Forelimb muscle (tissue), 1 donor: ENCODE results near the gene TUBGCP3. TPM values are rescaled to one million over a fixed set of nuclear protein-coding genes. Genes with fewer than 3 reads are reported as not detected.

Experiments
- DNase-seq: peaks from one replicate; pipeline ENCODE4 v3.0.0-alpha.2; 2013; ENCODE audit warnings: low read depth
- polyA plus RNA-seq: library from polyadenylated mRNA; unstranded; fragments of 120-200 nt; gene quantifications from one replicate; pipeline ENCODE4 v1.2.1, GENCODE V29; 2013; ENCODE audit not compliant: insufficient read length

The TUBGCP3 gene
- polyA plus RNA-seq, 1 donor: 16.3 TPM

GRCh38 chr13:112453207-112453829 lies 134.6 kb downstream of the TUBGCP3 start:
- no peak for DNase-seq

GRCh38 chr13:112452380-112453206 lies 135.4 kb downstream of the TUBGCP3 start:
- DNase-seq: no peak

- no peak for DNase-seq
Measured at GRCh38 chr13:112451512-112452379, 136.2 kb downstream of the TUBGCP3 start.

DNA sequence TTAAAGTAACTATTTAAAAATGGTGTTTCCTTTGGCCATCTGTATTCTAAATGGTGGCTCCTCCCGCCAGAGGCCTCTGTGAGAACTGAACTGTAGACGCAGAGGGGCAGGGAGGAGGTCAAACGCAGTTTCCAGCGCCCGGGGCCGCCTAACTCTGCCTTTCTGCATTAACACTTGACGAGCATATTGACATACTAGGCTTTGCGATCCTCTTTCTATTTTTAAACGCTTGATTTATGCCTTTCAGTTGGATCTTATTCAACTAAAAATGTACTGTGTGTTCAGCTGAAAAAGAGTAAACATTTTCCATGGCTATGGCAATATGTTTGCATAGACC lies 137.1 kb downstream of the TUBGCP3 start:
- no peak for DNase-seq

DNA sequence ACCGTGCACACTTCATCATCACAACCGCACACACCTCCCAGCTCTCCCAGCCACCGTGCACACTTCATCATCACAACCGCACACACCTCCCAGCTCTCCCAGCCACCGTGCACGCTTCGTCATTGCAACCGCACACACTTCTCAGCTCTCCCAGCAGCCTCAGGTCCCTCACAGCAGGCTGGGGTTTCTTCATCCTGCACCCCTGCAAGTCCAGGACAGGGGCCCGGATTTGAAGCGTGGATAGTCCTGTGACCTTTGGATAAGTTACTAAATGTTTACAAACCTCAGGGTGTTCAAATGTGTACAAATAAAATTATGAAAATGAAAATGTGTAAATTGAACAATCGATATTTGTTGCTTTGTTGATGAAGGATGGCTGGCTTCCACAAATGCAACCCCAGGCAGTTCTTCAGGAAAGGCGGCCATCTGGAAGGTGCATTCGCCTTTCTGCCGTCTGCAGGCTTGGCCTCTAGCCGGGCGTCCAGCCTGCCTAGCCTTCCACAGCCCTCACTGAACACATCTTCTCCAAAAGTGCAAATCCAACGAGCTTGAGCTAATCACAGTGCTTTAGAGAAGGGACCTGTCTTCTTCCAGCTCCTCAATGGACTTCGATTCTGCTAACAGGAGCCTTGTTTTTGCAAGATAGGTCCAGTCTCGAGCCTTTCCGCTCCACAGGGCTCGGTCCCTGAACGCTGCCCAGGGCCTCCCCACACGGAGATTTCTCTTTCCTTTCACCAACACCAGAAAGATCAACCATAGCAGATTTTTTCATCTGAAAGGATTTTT lies 137.6 kb downstream of the TUBGCP3 start:
- no peak for DNase-seq

GRCh38 chr13:112449545-112449930 lies 138.4 kb downstream of the TUBGCP3 start:
- no peak for DNase-seq

DNA sequence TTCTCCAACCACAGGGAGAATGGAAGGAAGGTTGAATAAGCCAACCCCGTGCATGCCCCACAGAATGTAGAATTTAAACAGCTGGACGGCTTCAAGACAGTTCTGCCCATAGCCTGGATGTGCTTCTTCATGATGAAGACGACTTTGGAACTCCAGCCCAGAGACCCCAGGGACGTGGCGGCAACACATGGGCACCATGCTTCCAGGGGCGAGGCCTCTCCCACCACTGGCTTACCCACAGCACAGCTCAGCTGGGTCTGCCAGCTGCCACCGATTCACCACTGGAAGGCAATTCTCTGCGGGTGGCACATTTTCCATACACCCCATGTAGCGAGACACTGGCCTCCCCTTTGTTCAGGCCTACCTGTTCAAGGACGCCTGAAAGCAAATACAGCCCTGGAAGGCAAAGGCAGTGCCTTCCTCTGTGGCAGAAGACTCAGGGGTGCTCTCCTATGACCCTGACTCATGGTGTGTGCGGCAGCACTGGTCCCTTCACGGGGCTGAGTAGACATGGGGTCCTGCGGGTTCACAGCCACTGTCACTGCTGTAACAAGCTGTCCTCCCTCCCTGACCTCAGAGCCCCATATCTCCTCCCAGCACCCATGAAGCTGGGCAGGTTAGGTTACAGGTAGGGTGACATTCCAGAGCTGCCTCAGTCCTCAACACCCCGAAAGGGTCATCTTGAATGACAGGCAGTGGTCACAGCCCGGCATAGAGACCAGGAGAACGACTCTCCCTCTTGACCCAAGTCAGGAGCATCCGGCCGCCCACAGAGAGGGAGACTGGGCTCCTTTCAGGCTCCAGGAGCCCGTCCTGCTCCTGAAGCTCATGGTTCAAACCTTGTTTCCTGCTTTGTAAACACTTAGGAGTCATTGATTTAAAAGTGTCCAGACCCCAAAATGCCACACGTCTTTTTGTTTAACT lies 139.1 kb downstream of the TUBGCP3 start:
- DNase-seq: no peak

- no peak for DNase-seq
Measured at GRCh38 chr13:112447761-112448603, 140.0 kb downstream of the TUBGCP3 start.

DNA sequence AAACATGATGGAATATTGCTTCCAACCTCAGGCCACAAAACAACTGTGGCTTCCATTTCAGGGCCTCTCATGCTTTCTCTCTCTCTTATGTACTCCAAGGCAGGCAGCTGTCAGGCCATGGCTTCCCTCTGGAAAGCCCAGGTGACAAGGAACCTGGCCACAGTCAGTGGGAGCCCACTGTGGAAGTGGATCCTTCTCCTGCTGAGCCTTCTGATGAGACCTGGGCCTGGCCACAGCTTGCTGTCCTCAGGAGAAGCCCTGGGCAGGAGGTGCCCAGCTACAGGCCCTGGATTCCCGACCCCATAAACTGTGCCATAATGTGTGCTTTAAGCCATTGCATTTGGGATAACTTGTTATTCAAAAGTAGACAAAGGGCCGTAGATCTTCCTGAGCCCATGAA lies 140.6 kb downstream of the TUBGCP3 start:
- no peak for DNase-seq

DNA sequence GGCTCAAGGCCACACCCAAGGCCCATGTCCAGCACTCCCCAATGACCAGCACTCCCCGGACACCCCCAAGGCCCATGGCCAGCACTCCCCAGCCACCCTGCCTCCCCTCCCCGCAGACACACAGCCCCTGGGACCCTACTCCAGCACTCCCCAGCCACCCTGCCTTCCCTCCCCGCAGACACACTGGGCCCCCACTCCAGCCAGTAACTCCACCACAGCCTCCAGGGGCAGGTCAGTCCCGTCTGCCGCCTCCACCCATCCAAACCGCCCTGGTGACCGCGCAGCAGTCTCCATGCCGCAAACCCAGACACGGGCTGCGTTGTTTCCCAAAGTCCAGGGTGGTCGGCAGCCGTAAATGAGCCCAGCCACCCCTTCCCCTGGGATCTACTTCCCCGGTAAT lies 141.1 kb downstream of the TUBGCP3 start:
- DNase-seq: no peak

GRCh38 chr13:112446347-112446861 lies 141.5 kb downstream of the TUBGCP3 start:
- no peak for DNase-seq

GRCh38 chr13:112445411-112446271 lies 142.3 kb downstream of the TUBGCP3 start:
- no peak for DNase-seq

DNA sequence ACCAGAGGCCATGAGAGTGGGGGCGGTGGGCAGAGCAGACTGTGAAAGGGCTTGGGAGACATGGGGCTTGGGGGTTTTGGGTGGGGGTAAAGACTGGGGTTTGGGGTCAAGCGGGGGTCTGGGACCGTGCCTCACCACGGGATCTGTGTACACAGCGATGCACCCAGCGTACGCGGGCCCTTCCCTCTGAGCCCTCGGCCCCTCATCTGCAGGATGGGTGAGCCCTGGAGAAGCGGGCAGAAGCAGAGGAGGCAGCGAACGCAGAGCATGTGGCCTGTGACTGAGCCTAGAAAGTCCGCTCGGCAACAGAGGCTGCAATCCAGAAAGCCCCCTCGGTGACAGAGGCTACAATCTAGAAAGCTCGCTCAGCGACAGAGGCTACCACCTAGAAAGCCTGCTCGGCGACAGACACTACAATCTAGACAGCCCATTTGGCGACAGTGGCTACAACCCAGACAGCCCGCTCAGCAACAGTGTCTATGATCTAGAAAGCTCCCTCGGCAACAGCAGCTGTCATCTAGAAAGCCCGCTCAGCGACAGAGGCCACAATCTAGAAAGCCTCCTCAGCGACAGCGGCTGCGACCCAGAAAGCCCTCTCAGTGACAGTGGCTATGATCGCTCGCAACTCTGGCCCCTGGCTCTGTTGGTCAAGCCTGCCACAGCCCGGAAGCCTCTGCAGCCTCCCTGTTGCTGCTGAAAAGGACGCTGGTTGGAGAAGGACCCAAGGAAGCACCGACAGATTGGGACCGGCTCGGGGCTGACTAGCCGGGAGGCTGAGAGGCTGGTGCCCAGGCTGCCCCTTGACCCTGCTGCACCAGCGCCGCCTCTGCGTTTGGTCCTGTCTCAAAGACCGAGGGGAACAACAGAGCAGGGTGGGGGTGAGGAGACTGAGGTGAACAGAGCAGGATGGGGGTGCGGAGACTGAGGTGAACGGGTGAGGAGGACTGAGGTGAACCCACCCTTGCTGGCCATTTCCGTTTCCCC lies 143.2 kb downstream of the TUBGCP3 start:
- DNase-seq: no peak

DNA sequence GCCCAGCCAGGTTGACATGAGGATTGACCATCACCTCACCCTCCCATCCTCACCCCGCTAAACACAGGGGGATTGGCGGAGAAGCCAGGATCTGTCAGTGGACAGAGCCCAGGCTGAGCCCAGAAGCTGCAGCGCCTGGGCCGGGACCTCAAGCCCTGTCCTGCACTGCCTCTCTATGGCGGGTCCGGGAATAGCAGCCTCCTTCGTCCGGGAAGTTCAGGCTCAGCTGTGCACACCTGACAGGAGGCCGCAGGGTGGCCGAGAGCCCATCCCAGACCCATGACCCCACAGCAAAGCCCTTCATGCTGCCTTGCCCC lies 144.0 kb downstream of the TUBGCP3 start:
- no peak for DNase-seq

GRCh38 chr13:112443191-112443994 lies 144.6 kb downstream of the TUBGCP3 start:
- DNase-seq: no peak

DNA sequence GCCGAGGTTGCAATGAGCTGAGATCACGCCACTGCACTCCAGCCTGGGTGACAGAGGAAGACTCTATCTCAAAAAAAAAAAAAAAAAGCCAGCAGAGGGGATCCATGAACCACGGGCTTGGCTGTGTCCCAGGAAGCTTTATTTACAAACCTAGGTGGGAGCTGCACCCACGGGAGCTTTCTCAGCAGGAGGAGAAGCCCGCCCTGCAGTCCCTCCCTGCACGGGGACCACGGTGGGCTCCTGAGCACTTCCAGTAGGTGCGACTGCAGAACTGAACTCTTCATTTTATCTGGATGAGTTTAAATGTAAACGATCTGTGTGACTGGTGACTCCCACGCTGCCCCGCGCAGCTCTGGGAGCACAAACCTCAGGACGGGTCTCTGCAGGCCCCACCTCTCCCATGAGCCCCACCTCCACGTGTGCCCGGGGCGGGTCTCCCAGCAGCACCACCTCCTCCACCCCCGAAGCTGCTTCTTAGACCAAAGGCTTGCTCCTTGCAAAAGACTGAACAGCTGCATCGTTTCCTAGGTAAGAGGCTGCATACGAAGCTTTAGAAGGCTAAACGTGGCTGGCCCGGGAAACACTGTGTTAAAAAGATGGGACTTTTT lies 145.4 kb downstream of the TUBGCP3 start:
- DNase-seq: no peak
